Measurements from ENCODE around the gene USP34.

USP34 gene

DNA sequence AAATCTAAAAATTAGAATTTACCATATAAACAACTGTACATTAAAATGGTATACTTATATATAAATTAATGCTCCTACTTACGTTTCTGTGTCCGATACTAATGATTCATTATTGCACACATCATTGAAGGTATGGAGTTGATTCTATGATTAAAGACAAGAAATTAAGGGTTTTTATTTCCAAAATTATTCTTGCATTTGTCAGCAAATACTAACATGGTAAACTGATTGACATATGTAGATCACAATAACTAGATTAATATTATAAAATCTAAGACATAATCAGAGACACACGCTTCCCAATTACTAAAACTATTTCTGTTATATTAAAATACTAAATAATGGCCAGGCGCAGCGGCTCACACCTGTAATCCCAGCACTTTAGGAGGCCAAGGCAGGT lies 92.6 kb downstream of the USP34 start:
- no peak overlapping the region for H3K4me3 ChIP-seq (ENCODE audit: low read depth, low read length)
- TF ChIP-seq, protein P1, sequence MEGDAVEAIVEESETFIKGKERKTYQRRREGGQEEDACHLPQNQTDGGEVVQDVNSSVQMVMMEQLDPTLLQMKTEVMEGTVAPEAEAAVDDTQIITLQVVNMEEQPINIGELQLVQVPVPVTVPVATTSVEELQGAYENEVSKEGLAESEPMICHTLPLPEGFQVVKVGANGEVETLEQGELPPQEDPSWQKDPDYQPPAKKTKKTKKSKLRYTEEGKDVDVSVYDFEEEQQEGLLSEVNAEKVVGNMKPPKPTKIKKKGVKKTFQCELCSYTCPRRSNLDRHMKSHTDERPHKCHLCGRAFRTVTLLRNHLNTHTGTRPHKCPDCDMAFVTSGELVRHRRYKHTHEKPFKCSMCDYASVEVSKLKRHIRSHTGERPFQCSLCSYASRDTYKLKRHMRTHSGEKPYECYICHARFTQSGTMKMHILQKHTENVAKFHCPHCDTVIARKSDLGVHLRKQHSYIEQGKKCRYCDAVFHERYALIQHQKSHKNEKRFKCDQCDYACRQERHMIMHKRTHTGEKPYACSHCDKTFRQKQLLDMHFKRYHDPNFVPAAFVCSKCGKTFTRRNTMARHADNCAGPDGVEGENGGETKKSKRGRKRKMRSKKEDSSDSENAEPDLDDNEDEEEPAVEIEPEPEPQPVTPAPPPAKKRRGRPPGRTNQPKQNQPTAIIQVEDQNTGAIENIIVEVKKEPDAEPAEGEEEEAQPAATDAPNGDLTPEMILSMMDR (IDR thresholded peaks at IDR 0.05; ENCODE audit: low read depth, low read length, missing control alignments), result no peak
- DNase-seq, result no peak
- in situ Hi-C loops (cut with HindIII; ENCODE audit: low pct_ligation_motif_present, low sequenced_read_pairs), result no loop called here
- peaks cover 32% of the 10 kb centered on the region for H3K36me3 ChIP-seq (replicated peaks)
- H3K27ac ChIP-seq, result no peak overlapping the region
- no peaks in the 10 kb centered on the region for H3K27me3 ChIP-seq (replicated peaks)

DNA sequence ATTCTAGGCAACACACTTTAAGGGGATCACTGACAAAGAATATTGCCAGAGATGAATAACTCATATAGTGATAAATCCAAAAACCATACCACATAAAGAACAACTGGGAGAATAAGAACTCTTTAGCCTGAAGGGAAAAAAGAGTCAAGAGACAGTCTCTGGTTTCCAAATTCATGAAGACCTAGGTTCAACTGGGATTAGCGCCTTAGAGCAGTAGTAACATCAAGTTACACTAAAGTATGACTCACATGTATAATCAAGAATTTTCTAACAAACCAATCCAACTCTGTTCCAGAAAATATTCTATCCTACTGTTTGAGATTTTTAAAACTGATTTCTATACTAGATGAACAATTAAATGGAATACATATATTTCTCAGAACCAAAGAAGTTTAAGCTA lies 93.8 kb downstream of the USP34 start:
- Histone ChIP-seq H3K27ac (no peak overlapping the region), H3K4me3 (ENCODE audit: low read depth, low read length) (no peak overlapping the region), H3K36me3 (replicated peaks) (peaks cover 30% of the 10 kb centered on the region), H3K27me3 (replicated peaks) (no peaks in the 10 kb centered on the region)
- in situ Hi-C loops (cut with HindIII; ENCODE audit: low pct_ligation_motif_present, low sequenced_read_pairs), result no loop called here
- TF ChIP-seq, protein P1 (IDR thresholded peaks at IDR 0.05; ENCODE audit: low read depth, low read length, missing control alignments), result no peak
- DNase-seq, result no peak

DNA sequence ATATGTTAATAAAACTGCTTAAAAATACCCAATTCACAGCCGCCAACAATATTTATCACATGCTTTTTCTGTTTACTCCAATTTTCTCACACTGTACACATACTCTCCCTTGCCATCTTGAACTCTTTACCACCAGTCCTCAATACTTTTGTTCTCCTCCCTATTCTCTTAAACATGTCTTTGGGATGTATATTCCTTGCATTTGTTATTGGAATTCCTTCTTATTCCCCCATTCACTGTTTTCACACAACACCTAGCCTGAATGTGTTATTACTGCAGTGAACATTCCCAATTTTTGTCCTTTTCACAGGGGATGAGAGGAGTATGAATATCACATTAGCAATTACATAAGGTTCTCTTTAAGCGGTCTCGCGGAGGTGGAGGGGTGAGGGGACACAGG lies 94.7 kb downstream of the USP34 start:
- no peak for DNase-seq
- Histone ChIP-seq H3K4me3 (ENCODE audit: low read depth, low read length) (no peak overlapping the region), H3K27ac (no peak overlapping the region), H3K36me3 (replicated peaks) (peaks cover 30% of the 10 kb centered on the region), H3K27me3 (replicated peaks) (no peaks in the 10 kb centered on the region)
- TF ChIP-seq, protein P1 (IDR thresholded peaks at IDR 0.05; ENCODE audit: low read depth, low read length, missing control alignments), result no peak
- in situ Hi-C loops (cut with HindIII; ENCODE audit: low pct_ligation_motif_present, low sequenced_read_pairs), result no loop called here

DNA sequence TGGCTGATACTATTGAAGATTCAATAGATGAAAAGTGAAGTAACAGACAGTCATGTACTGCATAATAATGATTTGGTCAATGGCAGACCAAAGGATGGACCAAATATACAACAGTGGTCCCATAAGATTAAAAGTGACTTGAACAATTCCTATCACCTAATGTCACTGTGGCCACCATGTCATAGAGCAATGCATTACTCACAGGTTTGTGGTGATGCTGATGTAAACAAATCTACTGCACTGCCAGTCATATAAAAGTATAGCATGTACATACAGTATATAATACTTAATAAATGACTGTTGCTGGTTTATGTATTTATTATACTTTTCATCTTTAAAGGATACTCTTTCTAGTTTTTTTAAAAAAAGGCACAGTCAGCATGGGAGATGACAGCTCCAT lies 99.9 kb downstream of the USP34 start:
- in situ Hi-C loops (cut with HindIII; ENCODE audit: low pct_ligation_motif_present, low sequenced_read_pairs), result no loop called here
- Histone ChIP-seq H3K36me3 (replicated peaks) (peaks cover 26% of the 10 kb centered on the region), H3K27me3 (replicated peaks) (no peaks in the 10 kb centered on the region), H3K27ac (no peak overlapping the region), H3K4me3 (ENCODE audit: low read depth, low read length) (no peak overlapping the region)
- no peak for DNase-seq
- TF ChIP-seq, protein P1 (IDR thresholded peaks at IDR 0.05; ENCODE audit: low read depth, low read length, missing control alignments), result no peak

DNA sequence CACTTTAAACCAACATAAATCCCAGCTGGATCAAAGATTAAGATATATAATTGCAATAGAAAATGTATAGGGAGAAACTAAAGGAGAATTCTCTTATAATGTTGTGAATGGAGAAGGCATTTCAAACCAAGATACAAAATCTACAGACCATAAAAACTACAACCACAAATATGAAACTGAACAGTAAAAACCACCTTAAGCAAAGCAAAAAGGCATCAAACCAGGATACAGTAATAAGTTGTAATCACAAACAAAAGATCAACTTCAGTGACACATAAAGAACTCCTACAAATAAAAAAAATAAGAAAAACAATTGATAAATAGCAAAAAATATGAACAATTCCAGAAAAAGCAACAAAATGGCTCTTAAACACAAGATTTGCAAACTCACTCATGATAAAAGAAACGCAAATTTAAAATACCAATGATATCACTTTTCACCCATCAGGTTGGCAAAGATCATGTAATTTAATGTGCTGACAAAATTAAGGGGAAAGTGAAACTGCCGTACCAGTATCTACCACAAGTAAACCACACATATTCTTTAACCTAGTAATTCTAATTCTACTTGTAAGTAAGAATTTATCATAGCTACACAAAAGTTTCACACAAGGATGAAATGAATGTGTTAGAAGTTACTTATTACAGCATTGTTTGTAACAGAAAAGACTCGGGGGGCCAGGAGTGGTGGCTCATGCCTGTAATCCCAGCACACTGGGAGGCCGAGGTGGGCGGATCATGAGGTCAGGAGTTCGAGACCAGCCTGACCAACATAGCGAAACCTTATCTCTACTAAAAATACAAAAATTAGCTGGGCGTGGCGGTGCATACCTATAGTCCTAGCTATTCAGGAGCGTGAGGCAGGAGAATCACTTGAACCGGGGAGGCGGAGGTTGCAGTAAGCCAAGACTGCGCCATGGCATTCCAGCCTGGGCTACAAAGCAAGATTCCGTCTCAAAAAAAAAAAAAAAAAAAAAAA lies 101.9 kb downstream of the USP34 start:
- H3K36me3 ChIP-seq (replicated peaks), result peaks cover 15% of the 10 kb centered on the region
- H3K4me3 ChIP-seq (ENCODE audit: low read depth, low read length), result no peak overlapping the region
- H3K27me3 ChIP-seq (replicated peaks), result no peaks in the 10 kb centered on the region
- in situ Hi-C loops (cut with HindIII; ENCODE audit: low pct_ligation_motif_present, low sequenced_read_pairs), result no loop called here
- H3K27ac ChIP-seq, result no peak overlapping the region
- TF ChIP-seq, protein P1 (IDR thresholded peaks at IDR 0.05; ENCODE audit: low read depth, low read length, missing control alignments), result no peak
- no peak for DNase-seq

All from brain microvascular endothelial cell (primary cell).